CD4-positive, alpha-beta T cell treated with Interleukin-6 at 100 ng/mL for 8 hours (primary cell): ENCODE results near the gene IQSEC3.
"Not testable (repeated sequence)": the region's sequence is repeated elsewhere in the genome, so short reads cannot be mapped to it uniquely, and the experiment has no call there.

ENCODE experiments used
- DNase-seq: peaks from one replicate; pipeline ENCODE4 v3.0.0-alpha.2; 2020; ENCODE audit warnings: mixed read lengths, low spot score

Gene IQSEC3

DNA sequence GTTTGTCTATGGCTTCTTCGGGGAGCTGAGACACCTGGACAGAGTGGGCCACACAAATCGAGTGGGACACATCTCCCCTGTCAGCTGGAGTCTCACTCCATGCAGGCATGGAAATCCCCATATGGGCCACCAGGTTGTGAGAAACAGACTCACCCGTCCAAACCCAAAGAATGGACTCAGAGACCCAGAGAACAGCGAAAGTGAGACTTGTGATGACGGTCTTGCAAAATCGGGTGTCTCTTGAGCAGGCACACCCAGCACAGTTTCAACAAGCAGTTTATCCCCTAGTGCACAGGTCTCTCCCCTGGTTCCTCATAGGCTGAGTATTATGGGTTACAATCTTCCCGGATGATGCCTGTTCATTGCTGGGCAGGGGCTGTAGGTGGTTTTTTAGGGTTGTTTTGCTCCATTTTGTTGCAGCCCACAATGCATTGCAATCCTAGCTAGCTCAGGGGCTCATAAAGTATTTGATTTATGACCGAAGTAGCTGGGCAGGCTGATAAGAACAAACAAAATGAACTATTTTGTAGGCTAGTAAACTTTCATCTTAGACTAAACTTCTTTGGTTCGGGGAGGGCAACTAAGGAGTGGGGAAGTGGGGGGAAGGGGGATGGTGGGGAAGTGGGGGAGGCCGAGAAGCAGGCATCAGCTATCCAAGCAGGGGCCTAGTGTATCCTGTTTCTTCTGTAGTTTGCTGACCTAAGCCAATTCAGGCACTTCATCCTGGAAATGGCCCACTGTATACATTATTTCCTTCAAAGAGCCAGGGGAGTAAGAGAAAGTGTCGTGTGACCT, 45.3 kb downstream of the IQSEC3 start:
- no peak for DNase-seq

DNA sequence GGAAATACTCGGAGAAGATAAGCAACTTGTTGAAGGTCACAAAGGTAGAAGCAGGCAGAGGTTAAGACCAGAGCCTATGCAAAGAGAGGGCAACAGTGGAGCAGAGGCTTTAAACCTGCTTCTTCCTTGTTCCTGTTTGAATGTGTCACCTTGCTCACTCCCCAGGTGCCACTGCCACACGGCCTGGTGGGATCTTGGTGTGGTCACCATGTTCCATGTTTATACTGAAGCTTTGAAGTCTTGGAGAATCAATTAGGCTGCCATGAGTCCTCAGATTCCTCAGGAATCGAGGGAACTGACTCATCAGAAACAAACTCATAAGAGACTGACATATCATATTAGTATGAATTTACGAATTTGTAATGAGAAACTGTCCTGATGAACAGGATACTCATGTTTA, 46.8 kb downstream of the IQSEC3 start:
- DNase-seq, result no peak

DNA sequence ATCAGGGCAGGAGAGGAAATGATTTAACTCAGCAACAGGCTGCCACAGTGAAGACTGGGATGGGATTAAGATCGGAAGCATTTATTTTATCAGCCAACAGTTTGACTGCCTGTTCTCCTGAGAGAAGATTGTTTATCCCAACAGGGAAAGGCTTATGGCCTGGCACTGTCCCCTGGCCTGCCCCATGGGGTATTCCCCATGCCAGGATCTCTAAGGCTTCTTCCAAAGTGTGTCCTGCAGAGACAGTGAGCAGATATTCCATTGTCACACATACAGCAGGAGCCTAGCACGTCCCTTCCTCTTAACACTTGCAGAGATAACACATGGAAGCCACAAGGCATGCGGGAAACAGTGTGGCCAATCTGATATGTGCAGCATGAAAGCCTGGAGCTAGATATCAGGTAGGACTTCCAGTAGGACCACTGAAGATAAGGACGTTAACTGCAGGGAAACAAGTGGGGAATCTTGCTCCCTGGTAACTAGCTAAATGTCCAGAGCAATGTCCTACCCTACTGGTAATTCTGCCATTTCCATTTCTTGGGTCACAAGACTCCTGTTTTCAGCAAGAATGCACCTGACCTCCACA, 48.2 kb downstream of the IQSEC3 start:
- DNase-seq, result no peak

DNA sequence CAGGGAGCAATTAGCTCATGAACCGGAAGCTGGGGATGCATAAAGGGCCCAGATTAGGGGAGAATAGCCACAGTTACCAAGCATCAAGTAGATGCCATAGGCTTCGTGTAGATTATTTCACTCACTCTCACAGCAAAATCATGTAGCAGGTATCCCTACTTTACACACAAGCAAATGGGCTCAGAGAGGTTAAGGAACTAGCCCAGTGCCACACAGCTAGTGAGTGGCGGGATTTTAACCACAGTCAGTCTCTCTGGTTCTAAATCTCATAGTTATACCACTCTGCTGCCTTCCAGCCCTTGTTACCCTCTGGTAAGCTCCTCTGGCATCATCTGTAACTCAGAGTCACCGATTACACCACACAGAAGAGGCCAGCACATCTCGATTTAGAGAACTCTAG, 49.0 kb downstream of the IQSEC3 start:
- no peak for DNase-seq

DNA sequence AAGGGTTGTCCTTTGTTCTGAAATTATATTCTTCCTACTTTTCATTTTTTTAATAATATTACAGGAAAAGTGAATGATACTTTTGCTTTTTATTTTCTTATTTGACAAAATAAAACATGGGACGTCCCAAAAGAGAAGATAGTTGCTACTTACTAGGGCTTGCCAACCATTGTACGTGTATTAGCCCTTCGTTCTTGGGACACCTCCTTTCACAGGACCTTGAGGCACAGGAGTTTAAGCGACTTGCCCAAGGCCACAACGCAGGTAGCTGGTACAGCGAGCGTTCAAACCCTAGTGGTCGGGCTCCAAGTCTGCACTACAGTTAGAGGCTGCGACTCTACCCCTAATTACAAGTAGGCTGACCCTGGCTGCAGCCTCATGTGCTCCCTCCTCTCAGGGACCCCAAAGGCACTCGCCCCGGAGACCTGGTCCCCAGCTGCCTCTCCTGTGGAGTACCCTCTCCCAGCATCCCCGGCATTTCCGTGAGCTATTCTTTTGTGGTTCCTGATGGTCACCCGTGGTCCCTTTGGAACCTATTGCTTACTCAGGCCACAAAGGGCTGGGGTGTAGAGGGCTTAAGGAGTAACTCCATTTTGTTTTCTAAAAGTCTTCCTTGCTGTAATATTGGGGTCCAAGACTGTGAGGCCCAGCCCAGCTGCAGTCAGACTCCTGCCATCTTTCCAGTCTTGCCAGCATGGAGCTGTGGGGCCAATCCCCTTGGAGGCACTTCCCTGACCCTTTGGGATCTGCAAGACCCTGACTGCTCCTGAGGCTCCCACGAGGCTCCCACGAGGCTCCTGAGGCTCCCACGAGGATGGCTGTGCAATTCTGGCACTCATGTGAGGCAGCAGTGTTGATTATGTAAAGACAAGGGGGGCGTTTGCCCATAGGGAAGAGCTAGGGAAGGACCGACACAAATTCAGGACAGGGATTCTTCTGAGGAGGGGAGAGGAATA, 49.7 kb downstream of the IQSEC3 start:
- DNase-seq, result no peak

DNA sequence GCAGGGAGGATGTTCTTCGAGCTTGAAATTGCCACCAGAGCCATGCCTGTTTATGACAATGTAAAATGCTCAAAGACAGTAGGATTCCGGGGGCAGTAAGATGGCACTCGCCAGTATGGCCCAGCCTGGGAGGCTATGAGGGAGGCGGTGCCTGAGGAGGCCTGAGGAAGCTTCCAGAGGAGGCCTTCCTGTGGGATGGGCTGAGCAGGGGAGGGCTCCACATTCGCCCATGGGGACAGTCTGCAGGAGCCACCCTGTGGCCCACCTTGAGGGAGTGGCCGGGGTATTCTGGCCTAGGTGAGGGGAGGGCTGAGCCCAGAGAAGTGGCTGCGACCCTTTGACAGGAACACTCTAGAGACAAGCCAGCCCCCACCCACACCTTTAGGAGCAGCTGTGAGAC, 50.7 kb downstream of the IQSEC3 start:
- no peak for DNase-seq

DNA sequence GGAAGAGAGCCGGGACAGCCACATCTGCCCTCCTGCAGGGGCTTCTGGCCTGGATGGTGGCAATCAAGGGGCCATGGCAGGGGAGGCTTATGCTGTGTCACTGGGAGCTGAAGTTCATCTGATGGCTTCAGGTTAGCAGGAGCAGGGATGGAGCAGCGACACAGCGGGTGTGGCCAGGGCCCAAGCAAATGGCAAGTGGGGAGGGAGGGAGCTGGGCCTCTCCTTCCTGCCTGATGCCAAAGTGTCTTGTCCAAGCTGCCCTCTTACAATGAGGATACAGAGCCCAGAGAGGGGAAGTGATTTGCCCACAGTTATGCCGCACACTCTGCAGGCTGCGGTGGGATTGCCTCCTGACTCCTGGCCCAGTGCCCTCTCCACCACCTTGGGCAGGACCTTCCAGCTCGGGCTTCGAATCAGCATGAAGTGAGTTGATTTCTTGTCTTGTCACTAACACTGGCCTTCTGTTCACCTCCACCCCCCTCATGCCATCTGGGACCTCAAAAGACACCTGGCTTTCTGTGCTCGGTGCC, 51.3 kb downstream of the IQSEC3 start:
- no peak for DNase-seq

DNA sequence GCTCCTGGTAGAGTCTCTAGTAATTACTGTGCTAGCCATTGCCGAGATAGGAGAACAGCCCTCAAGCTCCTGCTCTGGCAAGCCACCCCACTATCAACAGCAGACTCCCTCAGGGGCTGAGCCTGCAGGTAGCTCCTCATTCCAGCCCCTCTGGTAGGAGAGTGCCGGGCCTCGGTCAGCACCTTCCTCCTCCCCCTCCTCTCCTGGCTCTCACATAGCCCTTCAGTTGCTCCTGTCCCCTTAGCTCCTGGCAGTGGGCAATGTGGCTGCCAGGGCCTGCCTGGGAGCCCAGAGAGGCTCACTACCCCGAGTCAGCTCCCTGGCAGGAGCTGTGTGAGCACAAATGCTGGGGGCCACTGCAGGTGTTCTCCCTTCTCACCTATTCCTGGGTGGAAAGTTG, 52.0 kb downstream of the IQSEC3 start:
- DNase-seq, result no peak

DNA sequence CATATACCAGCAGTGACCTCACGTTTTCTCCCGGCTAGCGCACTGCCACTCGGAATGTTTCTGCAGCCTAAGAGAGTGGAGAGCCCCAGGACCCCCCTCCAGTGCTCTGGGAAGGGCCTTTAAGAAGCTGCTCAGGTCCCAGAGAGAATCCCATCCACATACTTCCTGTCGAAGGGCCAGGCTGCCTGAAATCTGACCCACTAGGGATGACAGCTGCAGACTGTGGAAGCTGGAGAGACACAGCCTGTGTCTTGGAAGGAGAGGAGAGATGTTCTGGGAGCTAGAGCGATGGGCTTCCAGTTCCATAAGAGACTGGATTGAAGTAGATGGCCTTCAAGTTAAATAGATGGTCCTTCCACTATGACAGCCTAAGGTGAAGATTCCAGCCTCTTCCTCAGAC, 54.4 kb downstream of the IQSEC3 start:
- DNase-seq, result no peak

DNA sequence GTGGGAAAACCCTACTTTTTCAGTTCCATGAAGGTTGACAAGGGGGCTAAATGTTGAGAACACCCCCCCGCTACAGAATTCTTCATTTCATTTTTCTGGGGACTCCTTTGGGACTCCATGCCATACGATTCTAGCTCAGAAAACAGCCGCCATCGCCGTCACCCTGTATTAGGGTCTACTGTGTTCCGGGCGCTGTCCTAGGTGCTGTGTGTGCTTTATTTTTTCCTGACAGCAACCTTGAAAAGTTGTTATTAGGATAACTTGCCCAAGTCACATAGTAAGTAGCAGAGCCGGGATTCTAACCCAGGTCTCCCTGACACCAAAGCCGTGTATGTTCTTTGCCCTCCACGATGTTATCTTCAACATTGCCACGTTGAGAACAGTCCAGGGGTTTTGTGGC, 55.1 kb downstream of the IQSEC3 start:
- no peak for DNase-seq

DNA sequence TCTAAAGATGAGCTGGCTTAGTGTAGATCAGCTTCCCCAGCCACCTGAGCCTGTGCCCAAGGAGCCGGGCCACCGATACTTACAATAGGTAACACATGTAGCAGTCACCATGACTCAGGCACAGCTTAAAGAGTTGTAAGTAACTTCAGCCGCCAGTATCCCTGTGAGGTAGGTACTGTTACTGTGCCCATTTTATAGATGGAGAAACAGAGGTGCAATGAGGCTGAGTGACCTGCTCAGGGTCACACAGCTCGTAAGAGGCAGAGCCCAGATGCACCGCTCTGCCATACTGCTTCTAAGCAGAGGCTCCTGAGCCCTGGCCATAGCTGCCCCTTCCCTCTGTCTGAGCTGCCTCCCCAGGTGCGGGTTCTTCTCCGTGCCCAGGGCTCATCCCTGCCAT, 58.5 kb downstream of the IQSEC3 start:
- DNase-seq, result no peak

DNA sequence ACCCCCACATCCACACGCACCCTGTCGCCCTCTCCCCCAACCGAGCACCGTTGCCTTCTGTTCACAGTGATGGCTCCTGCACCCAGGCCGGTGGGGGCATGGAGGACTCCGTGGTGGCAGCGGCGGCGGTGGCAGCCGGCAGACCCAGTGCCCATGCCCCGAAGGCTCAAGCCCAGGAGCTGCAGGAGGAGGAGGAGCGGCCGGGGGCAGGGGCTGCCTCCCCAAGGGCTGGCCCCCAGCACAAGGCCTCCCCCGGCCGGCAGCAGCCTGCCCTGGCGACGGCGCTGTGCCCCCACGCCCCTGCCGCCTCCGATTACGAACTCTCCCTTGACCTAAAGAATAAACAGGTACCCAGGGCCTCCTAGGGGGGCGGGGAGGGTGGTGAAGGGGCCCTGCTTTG, 59.0 kb downstream of the IQSEC3 start:
- no peak for DNase-seq

DNA sequence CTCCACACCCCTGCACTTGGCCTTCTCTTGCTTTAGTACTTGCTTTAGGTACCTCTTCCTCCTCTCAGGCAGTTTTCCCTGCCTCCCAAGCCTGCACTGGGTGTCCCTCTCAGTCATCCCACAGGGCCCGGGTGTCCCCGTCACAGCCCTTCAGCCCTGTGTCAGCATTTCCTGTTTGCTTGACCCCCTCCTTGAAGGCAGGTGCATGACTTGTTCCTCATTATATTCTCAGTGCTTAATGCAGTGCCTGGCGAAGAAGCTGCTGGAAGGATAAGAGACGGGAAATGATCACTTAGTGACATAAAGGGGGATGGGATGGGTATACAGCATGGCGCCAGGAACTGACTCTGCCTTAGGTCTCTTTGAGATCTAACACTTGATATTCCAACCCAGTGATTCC, 61.5 kb downstream of the IQSEC3 start:
- no peak for DNase-seq

DNA sequence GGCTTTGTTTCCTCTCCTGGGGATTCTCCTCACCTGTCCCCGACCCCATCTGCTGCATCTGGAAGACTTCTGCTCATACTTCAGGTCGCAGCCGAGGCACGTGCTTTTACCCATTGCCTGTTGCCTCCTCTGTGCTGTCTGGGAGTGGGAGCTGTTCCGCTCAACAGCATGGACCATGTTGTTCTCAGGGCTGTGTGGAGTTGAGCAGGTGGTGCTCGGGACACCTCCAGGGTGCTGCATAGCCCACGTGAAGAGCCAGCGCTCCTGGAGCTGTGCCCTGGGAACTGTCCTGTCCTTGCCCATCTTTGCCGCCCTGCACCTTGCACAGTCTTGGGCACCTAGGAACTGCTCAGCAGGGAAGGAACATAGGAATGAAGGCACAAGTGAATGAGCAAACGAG, 62.4 kb downstream of the IQSEC3 start:
- DNase-seq, result no peak

DNA sequence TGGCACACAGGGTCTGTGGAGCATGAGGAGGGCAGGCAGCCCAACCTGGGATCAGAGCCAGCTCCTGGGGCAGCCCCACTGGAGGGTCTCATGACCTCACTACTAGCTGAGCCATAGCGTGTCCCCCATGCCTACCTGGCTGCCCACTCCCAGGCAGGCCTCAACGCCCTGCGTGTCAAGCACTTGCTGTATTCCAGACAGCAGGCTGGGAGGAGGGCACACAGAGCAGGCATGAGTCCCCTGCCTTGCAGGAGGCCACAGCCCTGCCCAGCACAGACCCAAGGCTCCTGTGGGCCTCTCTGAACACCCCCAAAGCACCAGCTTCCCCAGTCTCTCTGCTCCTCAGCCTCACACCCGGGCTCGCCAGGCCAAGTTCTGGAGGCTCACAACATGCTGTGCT, 64.0 kb downstream of the IQSEC3 start:
- DNase-seq, result no peak

DNA sequence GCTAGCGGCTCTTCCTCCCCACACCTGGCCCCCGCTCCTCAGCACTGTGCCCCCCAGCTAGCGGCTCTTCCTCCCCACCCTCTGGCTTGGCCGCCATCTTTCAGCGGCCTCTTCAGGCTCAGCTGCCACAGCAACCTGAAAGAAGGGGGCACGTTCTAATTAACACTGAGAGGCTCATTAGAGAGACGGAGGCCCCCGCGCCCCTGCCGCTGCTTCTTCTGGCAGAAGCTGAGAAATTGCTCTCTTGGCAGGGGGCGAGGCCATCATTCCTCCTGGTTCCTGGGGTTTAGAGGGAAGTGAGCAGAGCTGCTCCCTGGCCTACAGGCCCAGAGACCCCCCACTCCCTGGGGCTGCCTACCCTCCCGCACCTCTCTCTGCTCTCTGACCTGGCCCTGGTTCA, 64.4 kb downstream of the IQSEC3 start:
- no peak for DNase-seq

DNA sequence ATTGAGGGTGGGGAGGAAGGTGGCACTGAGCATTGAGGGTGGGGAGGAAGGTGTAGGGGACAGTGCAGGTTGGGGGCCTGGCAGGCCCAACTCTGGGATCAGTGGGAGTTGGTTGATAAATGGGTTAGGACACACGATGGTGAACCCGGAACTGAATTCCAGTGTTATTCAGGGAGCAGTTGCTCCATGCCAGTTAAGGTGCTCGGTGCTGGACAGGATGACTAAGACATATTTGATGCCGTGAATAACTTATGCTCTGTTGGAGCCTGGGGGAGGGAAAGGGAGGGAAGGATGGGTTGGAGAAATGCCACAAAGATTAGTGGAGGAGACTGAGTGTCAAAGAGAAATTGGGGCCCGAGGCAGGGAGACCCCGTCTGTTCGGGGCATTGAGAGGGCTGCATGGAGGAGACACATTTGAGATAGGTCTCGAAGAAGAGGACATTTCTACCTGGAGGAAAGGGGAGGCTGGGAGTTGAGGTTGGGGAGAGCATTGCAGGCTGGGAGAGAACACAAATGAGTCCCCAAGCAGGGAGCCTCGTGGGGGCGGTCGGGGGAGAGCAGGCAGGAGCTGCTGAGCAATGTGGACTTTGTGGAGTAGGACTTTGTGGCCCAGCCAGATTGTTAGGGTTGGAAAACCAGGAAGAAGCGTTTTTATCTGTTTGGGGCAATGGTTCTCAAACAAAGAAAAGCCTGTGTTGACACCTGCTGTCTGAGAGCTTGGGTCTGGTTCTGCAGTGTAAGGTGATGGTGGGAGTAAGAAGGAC, 65.3 kb downstream of the IQSEC3 start:
- no peak for DNase-seq

DNA sequence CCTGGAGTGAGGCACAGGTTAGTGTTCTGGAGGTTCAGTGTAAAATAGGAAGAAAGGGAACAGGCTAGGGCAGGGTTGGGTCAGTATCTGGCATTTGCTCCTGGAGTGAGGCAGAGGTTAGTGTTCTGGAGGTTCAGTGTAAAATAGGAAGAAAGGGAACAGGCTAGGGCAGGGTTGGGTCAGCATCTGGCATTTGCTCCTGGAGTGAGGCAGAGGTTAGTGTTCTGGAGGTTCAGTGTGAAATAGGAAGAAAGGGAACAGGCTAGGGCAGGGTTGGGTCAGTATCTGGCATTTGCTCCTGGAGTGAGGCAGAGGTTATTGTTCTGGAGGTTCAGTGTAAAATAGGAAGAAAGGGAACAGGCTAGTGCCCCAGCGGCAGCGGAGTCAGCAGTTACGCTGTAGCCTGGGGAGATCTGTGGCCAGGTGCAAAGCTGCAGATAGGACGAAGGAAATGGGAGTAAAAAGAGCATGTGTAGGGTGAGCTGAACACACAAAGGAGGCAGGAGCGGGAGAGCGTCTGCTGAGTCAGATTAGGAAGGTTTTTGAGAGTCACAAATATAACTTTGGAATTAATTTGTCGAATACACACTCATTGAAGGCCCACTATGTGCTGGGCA, 67.2 kb downstream of the IQSEC3 start:
- not testable (repeated sequence) for DNase-seq

DNA sequence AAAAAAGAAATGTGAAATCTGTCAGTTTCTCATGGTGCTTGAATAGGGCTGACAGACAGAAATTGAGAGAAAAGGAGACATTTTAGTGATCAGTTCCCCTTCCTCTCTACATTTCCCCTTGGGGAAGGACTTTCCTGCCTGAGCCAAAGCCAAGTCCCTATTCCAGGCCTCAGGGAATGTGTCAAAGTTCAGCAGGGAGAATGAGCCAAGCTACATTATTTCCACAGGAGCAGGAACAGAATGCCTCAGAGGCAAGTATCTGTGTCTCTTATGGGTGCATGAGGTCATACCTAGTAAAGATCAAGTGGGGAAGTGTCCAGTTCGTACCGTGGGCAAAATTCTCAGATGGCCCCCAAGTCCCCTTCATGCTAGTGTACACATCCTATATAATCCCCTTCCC, 68.6 kb downstream of the IQSEC3 start:
- DNase-seq, result no peak

DNA sequence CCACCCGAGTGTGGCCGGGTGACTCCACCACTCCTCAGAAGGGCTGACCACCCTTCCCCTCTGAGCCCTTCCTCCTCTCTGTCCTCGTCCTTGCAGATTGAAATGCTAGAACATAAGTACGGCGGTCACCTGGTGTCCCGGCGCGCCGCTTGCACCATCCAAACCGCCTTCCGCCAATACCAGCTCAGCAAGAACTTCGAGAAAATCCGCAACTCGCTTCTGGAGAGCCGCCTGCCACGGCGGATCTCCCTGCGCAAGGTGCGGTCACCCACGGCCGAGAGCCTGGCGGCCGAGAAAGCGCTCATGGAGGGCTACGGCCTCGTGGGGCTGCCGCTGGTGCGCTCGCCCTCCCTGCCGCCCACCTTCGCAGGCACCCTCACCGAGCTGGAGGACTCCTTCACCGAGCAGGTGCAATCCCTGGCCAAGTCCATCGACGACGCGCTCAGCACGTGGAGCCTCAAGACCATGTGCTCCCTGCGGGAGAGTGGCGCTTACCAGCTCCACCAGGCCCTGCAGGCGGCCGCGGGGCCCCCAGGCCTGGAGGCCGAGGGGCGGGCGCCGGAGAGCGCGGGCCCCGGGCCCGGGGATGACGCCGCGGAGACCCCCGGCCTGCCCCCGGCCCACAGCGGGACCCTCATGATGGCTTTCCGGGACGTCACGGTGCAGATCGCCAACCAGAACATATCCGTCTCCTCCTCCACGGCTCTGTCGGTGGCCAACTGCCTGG, 71.8 kb downstream of the IQSEC3 start:
- DNase-seq, result no peak
